HG03469 (cell line): Measurements from ENCODE around the gene SEL1L2.
A peak's percentile ranks its signal among the peaks of the same experiment; 100 is the strongest.

Source experiments
- ATAC-seq: cut with Tn5 transposase; IDR thresholded peaks from one replicate; pipeline ENCODE4 v1.9.1; 2021; ENCODE audit warnings: mild to moderate bottlenecking, moderate library complexity, moderate number of reproducible peaks; ENCODE audit not compliant: unreplicated experiment

The SEL1L2 gene

GRCh38 chr20:13873831-13874230 is 116.6 kb downstream of the SEL1L2 start:
- ATAC-seq = no peak

- ATAC-seq = no peak
Measured at GRCh38 chr20:13870170-13870748, 120.2 kb downstream of the SEL1L2 start.

GRCh38 chr20:13868331-13868730 is 122.1 kb downstream of the SEL1L2 start:
- no peak for ATAC-seq

GRCh38 chr20:13865791-13866351 is 124.5 kb downstream of the SEL1L2 start:
- ATAC-seq = no peak

- ATAC-seq = no peak
Measured at GRCh38 chr20:13865156-13865555, 125.3 kb downstream of the SEL1L2 start.

- ATAC-seq = no peak
Measured at GRCh38 chr20:13863244-13863643, 127.2 kb downstream of the SEL1L2 start.

GRCh38 chr20:13862245-13862644 is 128.2 kb downstream of the SEL1L2 start:
- peak; percentile 44 for ATAC-seq

GRCh38 chr20:13858871-13859270 is 131.5 kb downstream of the SEL1L2 start:
- ATAC-seq = no peak

GRCh38 chr20:13858439-13858838 is 132.0 kb downstream of the SEL1L2 start:
- ATAC-seq = no peak

GRCh38 chr20:13857961-13858360 is 132.5 kb downstream of the SEL1L2 start:
- no peak for ATAC-seq

- ATAC-seq = no peak
Measured at GRCh38 chr20:13857304-13857703, 133.1 kb downstream of the SEL1L2 start.

GRCh38 chr20:13856354-13856753 is 134.1 kb downstream of the SEL1L2 start:
- ATAC-seq = no peak

- ATAC-seq = no peak
Measured at GRCh38 chr20:13855613-13856012, 134.8 kb downstream of the SEL1L2 start.

GRCh38 chr20:13852306-13852705 is 138.1 kb downstream of the SEL1L2 start:
- no peak for ATAC-seq

- no peak for ATAC-seq
Measured at GRCh38 chr20:13851279-13851678, 139.1 kb downstream of the SEL1L2 start.

GRCh38 chr20:13844296-13844695 is 146.1 kb downstream of the SEL1L2 start:
- ATAC-seq = no peak

- ATAC-seq = no peak
Measured at GRCh38 chr20:13841206-13841605, 149.2 kb downstream of the SEL1L2 start.

- no peak for ATAC-seq
Measured at GRCh38 chr20:13840093-13840465, 150.3 kb downstream of the SEL1L2 start.

- no peak for ATAC-seq
Measured at GRCh38 chr20:13839421-13840092, 150.9 kb downstream of the SEL1L2 start.

GRCh38 chr20:13838664-13839063 is 151.8 kb downstream of the SEL1L2 start:
- ATAC-seq = no peak

- no peak for ATAC-seq
Measured at GRCh38 chr20:13831476-13831875, 158.9 kb downstream of the SEL1L2 start.

- no peak for ATAC-seq
Measured at GRCh38 chr20:13825465-13825864, 164.9 kb downstream of the SEL1L2 start.

GRCh38 chr20:13824459-13824858 is 166.0 kb downstream of the SEL1L2 start:
- ATAC-seq = no peak
